ENCODE measurements around the gene CCDC192. TPM values are rescaled to one million over a fixed set of nuclear protein-coding genes. Genes with fewer than 3 reads are reported as not detected.

CCDC192 gene
- total and polyA plus RNA-seq, 2 experiments from 2014 or later = 0.40 TPM; not detected in 1

- TF ChIP-seq ZNF462 (CRISPR knock-in tag; IDR thresholded peaks at IDR 0.05) (no peak), ZNF331 (CRISPR knock-in tag; IDR thresholded peaks at IDR 0.05; ENCODE audit: low read depth) (no peak), ZNF114 (CRISPR knock-in tag; IDR thresholded peaks at IDR 0.05) (no peak), POLR2AphosphoS5 (IDR thresholded peaks at IDR 0.05; ENCODE audit: low read depth) (no peak)
Measured at GRCh38 chr5:127758766-127759283, 55.6 kb downstream of the CCDC192 start (continued).

GRCh38 chr5:127761869-127762268, 58.7 kb downstream of the CCDC192 start:
- Histone ChIP-seq H3K36me3 (ENCODE audit: insufficient read depth) (no peaks in the 10 kb centered on the region), H3K4me1 (ENCODE audit: insufficient read depth) (no peaks in the 10 kb centered on the region; the same call in 1 of the 2 replicates), H4K20me1 (replicated peaks; ENCODE audit: insufficient read depth) (no peaks in the 10 kb centered on the region), H2AFZ (no peak overlapping the region), H3K79me2 (replicated peaks; ENCODE audit: insufficient read depth) (no peaks in the 10 kb centered on the region), H3K27me3 (ENCODE audit: insufficient read depth) (no peaks in the 10 kb centered on the region), H3K4me3 (no peak overlapping the region), H3K9me2 (ENCODE audit: insufficient read depth) (no peaks in the 10 kb centered on the region), H3K27ac (ENCODE audit: low read depth) (no peak overlapping the region), H3K4me2 (no peak overlapping the region), H3F3A (replicated peaks; ENCODE audit: low read depth) (no peaks in the 10 kb centered on the region)
- H3K4me1 Mint-ChIP-seq = peaks cover 7% of the 10 kb centered on the region; the same call in 2 of the 3 replicates
- DNase-seq (ENCODE audit: low spot score) (no peak), ATAC-seq (no peak)
- H3K36me3 Mint-ChIP-seq (ENCODE audit: low read depth) = no peaks in the 10 kb centered on the region
- no peaks in the 10 kb centered on the region for H3K9me3 Mint-ChIP-seq
- peaks cover 3% of the 10 kb centered on the region for H3K27me3 Mint-ChIP-seq (ENCODE audit: insufficient read depth, low read depth, poor library complexity)
- H3K4me3 Mint-ChIP-seq = no peak overlapping the region
- H3K27ac Mint-ChIP-seq = no peak overlapping the region
- no peak for TF ChIP-seq ZNF331 (CRISPR knock-in tag; IDR thresholded peaks at IDR 0.05; ENCODE audit: low read depth)
- TF ChIP-seq POLR2AphosphoS5 (IDR thresholded peaks at IDR 0.05; ENCODE audit: low read depth) = no peak
- no peak for TF ChIP-seq NANOG (IDR thresholded peaks at IDR 0.05; ENCODE audit: borderline replicate concordance)
- TF ChIP-seq REST (IDR thresholded peaks at IDR 0.05; ENCODE audit: unreplicated experiment) = no peak
- TF ChIP-seq EZH2 (IDR thresholded peaks at IDR 0.05; ENCODE audit: low read depth, unreplicated experiment) = no peak
